ENCODE measurements around the gene NIP7. TPM values are rescaled to one million over a fixed set of nuclear protein-coding genes. Genes with fewer than 3 reads are reported as not detected.

The NIP7 gene
- total and polyA plus RNA-seq, 2 of the 8 experiments (the other 6 are each of a cell fraction or from before 2014, with no cell fraction given) = 14.5 to 52.2 TPM

GRCh38 chr16:69316595-69317034 is 23.0 kb upstream of the NIP7 start:
- H4K5ac ChIP-seq (ENCODE audit: insufficient read length, low read depth, low read length) = no peak overlapping the region
- no peak overlapping the region for H3K14ac ChIP-seq (ENCODE audit: insufficient read length)
- H4K91ac ChIP-seq (replicated peaks; ENCODE audit: insufficient read length, low read length) = no peak overlapping the region
- no peak overlapping the region for H3K4ac ChIP-seq (replicated peaks; ENCODE audit: insufficient read length, low read depth, low read length)
- H3K4me2 ChIP-seq (ENCODE audit: insufficient read depth in 1 of 2, low read depth in 2 of 2, low read length in 2 of 2) = no peak overlapping the region
- no peak overlapping the region for H3K27ac ChIP-seq (ENCODE audit: low read depth, low read length)
- no peak overlapping the region for H3K4me3 ChIP-seq (ENCODE audit: extremely low read depth in 1 of 4, insufficient read depth in 2 of 4, low read depth in 3 of 4, low read length in 4 of 4)
- H2BK120ac ChIP-seq (replicated peaks; ENCODE audit: low read depth, low read length) = no peak overlapping the region
- peaks cover 0 to 15% of the 10 kb centered on the region in 2 experiments; a peak in 1 of 4 replicates for H3K79me2 ChIP-seq (ENCODE audit: control insufficient read depth in 1 of 2, insufficient read depth in 2 of 2, low read length in 2 of 2)
- H2BK12ac ChIP-seq (ENCODE audit: low read depth, low read length) = no peak overlapping the region
- POLR2A ChIA-PET (ENCODE audit: partially characterized antibody) = interaction anchor here (0.6 to 24.8 kb wide), 2 partner anchors 20 to 418 kb away, joined by 3 to 497 read pairs; partner anchors contain the start of genes COG8, NIP7, PDF and TMED6
- H2AK5ac ChIP-seq (ENCODE audit: low read depth, low read length) = no peak overlapping the region
- 91% methylated on average over 15 of the region's 17 CpGs; no CpG with 5 or more reads in 1 of the 2 experiments for WGBS, 2 experiments (ENCODE audit: extremely low coverage in 1 of 2, insufficient coverage in 1 of 2, insufficient read length in 1 of 2, insufficient replicate concordance in 2 of 2, low coverage in 1 of 2, low lambda C conversion rate in 2 of 2, missing lambda C conversion rate in 1 of 2)
- H4K8ac ChIP-seq (ENCODE audit: extremely low read depth, insufficient read depth, low read length) = no peak overlapping the region
- FAIRE-seq (no peak), DNase-seq (ENCODE audit: low read depth in 1 of 2, low spot score in 2 of 2) (no peak)
- peaks cover 22 to 42% (median 37%) of the 10 kb centered on the region in 4 experiments for H3K36me3 ChIP-seq (ENCODE audit: control insufficient read depth in 2 of 4, insufficient read depth in 4 of 4, low read length in 3 of 4)
- no peak overlapping the region for H3K56ac ChIP-seq (replicated peaks; ENCODE audit: insufficient read length, low read depth, low read length)
- no peak overlapping the region for H2BK20ac ChIP-seq (ENCODE audit: low read length)
- CTCF ChIA-PET (ENCODE audit: partially characterized antibody) = no interaction called here
- peaks cover 0 to 4% (median 1%) of the 10 kb centered on the region in 4 experiments; a peak in 3 of 7 replicates for H3K4me1 ChIP-seq (replicated peaks in 1 of 4; ENCODE audit: control insufficient read depth in 3 of 4, insufficient read depth in 4 of 4, low read length in 3 of 4)
- H3K23me2 ChIP-seq (ENCODE audit: low read depth, low read length) = peaks cover 3% of the 10 kb centered on the region; the same call in 1 of the 2 replicates
- TF ChIP-seq SP4 (IDR thresholded peaks at IDR 0.05; ENCODE audit: low read length) (no peak), EZH2 (IDR thresholded peaks at IDR 0.05; ENCODE audit: low read depth, low read length, severe bottlenecking) (no peak)
- H3K9me3 ChIP-seq (ENCODE audit: insufficient read depth in 2 of 2, low read depth in 1 of 2, low read length in 1 of 2) = no peaks in the 10 kb centered on the region
- H3K27me3 ChIP-seq (replicated peaks in 1 of 4; ENCODE audit: control insufficient read depth in 3 of 4, extremely low read depth in 1 of 4, insufficient read depth in 3 of 4, low read length in 3 of 4) = no peaks in the 10 kb centered on the region
- no peak overlapping the region for H2BK15ac ChIP-seq (ENCODE audit: low read length)
- H3K79me1 ChIP-seq (ENCODE audit: low read depth, low read length) = no peaks in the 10 kb centered on the region; the same call in 1 of the 2 replicates
- no peak overlapping the region for H3K23ac ChIP-seq (ENCODE audit: insufficient read length)
- H2BK5ac ChIP-seq (ENCODE audit: low read depth, low read length) = no peak overlapping the region
- H3K9ac ChIP-seq (replicated peaks in 1 of 4; ENCODE audit: extremely low read depth in 1 of 4, low read depth in 3 of 4, low read length in 3 of 4) = no peak overlapping the region
- H4K20me1 ChIP-seq (replicated peaks in 1 of 2; ENCODE audit: control insufficient read depth in 1 of 2, insufficient read depth in 2 of 2, low read length in 2 of 2) = peaks cover 6 to 20% of the 10 kb centered on the region in 2 experiments
- no peak overlapping the region for H2AFZ ChIP-seq (ENCODE audit: low read length)
- H3K18ac ChIP-seq (ENCODE audit: extremely low read depth, low read length) = no peak overlapping the region
